NCI-H748 (cell line): ENCODE measurements around the gene ITK.
"Not testable (repeated sequence)": the region's sequence is repeated elsewhere in the genome, so short reads cannot be mapped to it uniquely, and the experiment has no call there.

ENCODE experiments used
- DNase-seq: peaks from one replicate; lab custom pipeline; 2025; ENCODE audit not compliant: unreplicated experiment; lab: John Stamatoyannopoulos, UW

Gene ITK

GRCh38 chr5:157205708-157206107, 25.1 kb downstream of the ITK start:
- no peak for DNase-seq

DNA sequence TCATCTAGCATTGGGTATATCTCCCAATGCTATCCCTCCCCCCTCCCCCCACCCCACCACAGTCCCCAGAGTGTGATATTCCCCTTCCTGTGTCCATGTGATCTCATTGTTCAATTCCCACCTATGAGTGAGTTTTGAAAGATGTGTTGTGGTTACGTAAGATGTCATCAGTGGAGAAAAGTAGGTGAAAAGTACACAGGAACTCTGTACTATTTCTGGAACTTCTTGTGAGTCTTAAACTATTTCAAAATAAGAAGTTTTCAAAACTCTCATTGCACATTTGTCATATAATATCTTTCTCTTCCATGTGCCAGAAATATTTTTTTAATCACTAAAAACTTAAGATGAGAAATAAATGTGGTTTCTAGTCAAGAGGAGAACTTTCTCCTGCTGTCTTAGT, 30.0 kb downstream of the ITK start:
- DNase-seq, result not testable (repeated sequence)

- DNase-seq, result no peak
Measured at GRCh38 chr5:157212307-157212706, 31.7 kb downstream of the ITK start.

GRCh38 chr5:157213527-157214243, 33.0 kb downstream of the ITK start:
- DNase-seq, result no peak

- no peak for DNase-seq
Measured at GRCh38 chr5:157214415-157214814, 33.8 kb downstream of the ITK start.

DNA sequence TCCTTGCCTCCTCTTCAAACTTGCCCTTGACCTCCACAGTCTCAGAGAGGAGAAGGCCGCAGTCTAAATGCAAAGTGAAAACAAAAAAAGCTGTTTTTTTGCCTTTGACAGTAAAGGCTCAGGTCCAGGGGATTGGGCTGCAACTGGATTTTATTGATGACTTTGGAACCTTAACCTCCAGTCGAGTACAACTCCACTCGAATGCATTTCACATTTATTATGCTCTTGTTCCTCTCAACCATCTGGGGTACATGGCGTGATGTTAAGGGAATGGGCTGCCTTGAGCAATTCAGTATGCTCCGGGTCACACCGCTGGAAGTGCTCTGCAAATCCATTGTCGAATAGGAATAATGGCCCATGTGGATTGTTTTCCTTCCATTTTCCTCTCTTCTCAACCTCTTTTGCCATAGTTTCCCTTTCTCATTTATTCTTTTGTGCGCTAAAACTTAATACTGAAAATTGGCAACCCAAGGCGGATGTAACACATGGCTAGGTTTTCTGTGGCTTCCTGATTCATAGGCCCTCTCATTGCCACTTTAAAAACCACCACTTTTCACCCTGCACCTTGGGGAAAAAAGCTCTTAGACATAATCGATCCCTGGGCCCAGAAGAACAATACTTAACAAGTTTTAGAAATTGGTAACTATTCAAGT, 34.3 kb downstream of the ITK start:
- DNase-seq, result no peak

- no peak for DNase-seq
Measured at GRCh38 chr5:157215514-157216167, 35.0 kb downstream of the ITK start.

DNA sequence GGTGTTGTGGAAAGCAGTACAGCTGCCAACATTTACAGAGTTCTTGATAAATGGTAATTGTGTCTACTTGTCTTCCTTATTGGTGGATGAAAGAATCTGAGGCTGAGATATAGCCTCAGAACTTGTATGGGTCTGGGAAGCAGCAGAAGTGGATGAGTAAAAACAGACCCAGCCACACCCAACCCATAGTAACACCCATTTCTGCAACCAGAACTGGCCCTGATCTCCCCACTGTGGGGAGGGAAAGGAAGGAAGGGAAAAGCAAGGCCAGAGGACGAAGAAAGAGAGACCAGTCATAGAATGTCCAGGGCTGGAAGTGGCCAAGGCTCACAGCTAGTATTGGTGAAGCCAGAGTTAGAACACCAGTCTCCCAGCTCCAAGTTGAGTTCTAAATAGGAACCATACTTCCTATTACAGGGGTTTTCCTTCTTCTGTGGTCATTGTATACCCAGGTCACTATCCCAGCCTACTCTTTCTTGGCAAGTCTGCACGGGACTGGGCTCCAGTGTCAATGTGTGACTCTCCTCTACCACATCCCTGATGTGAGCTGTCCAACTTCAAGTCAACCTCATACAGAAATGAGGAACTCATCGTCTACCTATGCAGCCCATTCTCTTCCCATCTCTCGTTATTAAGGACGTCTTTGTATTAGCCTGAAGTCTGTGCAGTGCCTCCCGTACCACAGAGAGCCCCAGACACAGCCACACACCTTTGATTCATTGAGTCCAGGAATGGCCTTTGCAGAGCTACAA, 35.9 kb downstream of the ITK start:
- no peak for DNase-seq

DNA sequence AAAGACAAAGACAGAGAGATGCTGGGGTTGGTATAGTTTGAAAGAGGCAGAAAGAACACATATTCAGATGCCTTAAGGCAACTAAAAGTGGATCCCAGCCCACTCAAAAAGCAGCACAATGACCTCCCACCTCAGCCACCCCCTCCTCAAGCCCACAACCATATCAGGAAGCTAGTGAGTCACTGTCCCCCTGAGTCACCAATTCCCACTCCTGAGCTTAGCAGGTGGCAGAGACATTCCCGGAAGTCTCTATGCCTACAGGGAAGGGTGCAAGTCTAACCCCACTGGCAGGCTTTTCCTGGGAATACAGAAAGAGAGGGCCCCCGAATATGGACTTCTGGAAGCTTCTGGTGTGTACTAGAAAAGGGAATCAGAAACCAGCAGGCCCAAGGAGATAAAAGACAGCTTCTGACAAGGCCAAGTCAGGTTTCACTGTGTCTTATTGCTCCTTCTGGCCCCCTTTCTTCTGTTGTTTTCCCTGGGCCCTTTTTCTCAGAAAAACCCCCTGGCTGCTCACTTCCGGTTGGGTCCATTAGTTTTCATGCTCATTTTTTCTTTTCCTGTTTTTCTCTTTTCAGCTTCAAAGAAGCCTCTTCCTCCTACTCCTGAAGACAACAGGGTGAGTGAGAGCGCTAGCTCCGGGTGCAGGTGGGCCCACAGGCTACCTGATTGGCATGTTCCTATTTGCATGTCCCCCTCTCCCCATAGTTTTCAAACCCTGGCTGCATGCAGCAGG, 36.8 kb downstream of the ITK start:
- DNase-seq, result no peak

- no peak for DNase-seq
Measured at GRCh38 chr5:157219491-157220271, 39.0 kb downstream of the ITK start.

- DNase-seq, result no peak
Measured at GRCh38 chr5:157221959-157222358, 41.3 kb downstream of the ITK start.

DNA sequence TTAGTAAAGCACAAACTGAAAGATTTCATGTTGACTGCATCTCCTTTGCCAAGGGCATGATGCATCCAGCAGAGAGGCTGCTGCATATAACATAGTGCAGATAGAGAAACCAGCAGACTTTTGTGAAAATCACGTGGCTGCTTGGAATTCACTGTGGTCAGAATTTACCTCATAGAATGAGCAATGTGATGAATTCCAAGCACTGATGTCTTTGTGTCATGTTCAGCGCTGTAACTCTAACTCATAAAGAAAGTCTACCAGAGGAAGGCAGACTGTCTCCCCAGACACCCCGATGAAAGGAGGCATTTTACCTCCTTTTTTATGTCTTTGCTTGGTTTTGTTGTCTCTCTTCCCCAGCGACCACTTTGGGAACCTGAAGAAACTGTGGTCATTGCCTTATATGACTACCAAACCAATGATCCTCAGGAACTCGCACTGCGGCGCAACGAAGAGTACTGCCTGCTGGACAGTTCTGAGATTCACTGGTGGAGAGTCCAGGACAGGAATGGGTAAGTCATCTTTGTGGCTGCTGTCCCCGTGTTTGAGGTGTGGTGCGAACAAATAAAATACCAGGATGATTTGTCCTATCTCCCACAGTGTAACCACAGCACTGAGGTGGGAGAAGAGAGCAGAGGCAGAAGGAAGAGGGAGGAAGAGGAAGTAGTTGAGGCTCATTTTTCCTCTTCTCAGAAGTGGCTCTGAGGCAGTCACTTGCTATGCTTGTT, 42.0 kb downstream of the ITK start:
- no peak for DNase-seq

- no peak for DNase-seq
Measured at GRCh38 chr5:157225469-157226422, 45.1 kb downstream of the ITK start.

DNA sequence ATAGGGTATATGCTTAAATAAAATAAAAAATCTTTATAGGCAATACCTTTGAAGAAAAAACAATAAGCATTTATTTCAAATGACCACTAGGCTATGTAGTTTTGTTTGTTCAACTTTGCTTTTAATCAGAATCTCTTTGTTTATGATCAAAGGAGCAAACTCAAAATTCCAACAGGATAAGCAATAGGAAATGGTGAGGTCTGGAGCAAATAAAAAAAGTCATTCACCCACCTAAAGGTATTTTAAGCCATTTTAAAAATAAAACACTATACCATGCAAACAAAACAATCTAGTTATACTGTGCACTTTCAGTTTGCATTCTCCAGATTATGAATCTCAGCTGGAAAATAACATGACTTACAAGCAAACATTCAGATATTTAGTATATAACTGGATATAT, 50.0 kb downstream of the ITK start:
- no peak for DNase-seq

- DNase-seq, result no peak
Measured at GRCh38 chr5:157232706-157233105, 52.1 kb downstream of the ITK start.

- DNase-seq, result no peak
Measured at GRCh38 chr5:157233515-157233914, 52.9 kb downstream of the ITK start.

- no peak for DNase-seq
Measured at GRCh38 chr5:157236423-157236822, 55.8 kb downstream of the ITK start.

DNA sequence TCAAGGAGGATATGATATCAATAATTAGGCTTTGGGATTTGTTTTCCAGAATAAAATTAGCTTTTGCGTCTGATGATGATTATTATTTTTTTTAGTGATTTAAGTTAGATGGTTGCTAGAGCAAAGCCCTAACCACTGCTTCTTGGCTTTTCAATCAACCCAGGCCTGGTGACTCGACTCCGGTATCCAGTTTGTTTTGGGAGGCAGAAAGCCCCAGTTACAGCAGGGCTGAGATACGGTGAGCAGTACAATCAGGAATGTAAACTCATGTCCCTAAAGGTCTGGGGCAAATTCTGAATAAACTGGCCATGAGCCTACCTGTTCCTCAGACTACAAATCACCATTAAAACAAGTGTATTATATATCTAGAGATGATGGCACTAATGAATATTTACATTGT, 60.8 kb downstream of the ITK start:
- DNase-seq, result no peak
